Right lobe of liver (tissue), 6 donors: ENCODE results near the gene FBXW11. TPM values are rescaled to one million over a fixed set of nuclear protein-coding genes. Genes with fewer than 3 reads are reported as not detected.

Source experiments
- ATAC-seq, 4 donors: fragments of 200-7000 bp; cut with Tn5 transposase; one replicate each; pipeline ENCODE4 v1.9.1; 2020; ENCODE audit warnings: mild to moderate bottlenecking in 4 of 4, moderate library complexity in 4 of 4
- DNase-seq, 3 donors: peaks; one replicate each; pipeline ENCODE4 v3.0.0-alpha.2; 2020
- H3K27ac ChIP-seq, 3 donors: fragments of 200-600 bp; one replicate each; pipeline ENCODE4 v1.8.0; 2022
- H3K27me3 ChIP-seq, 2 donors: fragments of 200-600 bp; one replicate each; pipeline ENCODE4 v1.8.0; 2022
- H3K36me3 ChIP-seq, 4 donors: fragments of 200-600 bp; sonication (generic) in 1 of 4; one replicate each; pipeline versions ENCODE4 v1.5.1 to v1.8.0; 2017 to 2022; ENCODE audit warnings: control low read depth in 1 of 4
- H3K4me1 ChIP-seq, 4 donors: fragments of 200-600 bp; sonication (generic) in 1 of 4; one replicate each; pipeline versions ENCODE4 v1.5.1 to v1.8.0; 2017 to 2022; ENCODE audit warnings: control low read depth in 1 of 4
- H3K4me3 ChIP-seq, 3 donors: fragments of 200-600 bp; one replicate each; pipeline ENCODE4 v1.8.0; 2022
- H3K9me3 ChIP-seq, 4 donors: fragments of 200-600 bp; sonication (generic) in 1 of 4; one replicate each; pipeline versions ENCODE4 v1.5.1 to v1.8.0; 2017 to 2022; ENCODE audit warnings: control low read depth in 1 of 4
- POLR2A ChIP-seq: fragments of 450-650 bp; IDR thresholded peaks from one replicate; pipeline ENCODE4 v1.6.1; 2017; ENCODE audit warnings: antibody characterized with exemption, mild to moderate bottlenecking
- WGBS: methylation state at CpG from one replicate; pipeline ENCODE4 v1.1.6; 2018; ENCODE audit warnings: low coverage, low lambda C conversion rate; ENCODE audit not compliant: insufficient coverage; ENCODE audit errors: missing lambda C conversion rate; 5-methylcytosine and 5-hydroxymethylcytosine counted together
- intact Hi-C, 2 donors: fragments of 100-400 bp; cut with DNase I; formaldehyde crosslinking; loops; one replicate each; pipeline versions ENCODE4 v1.11.2 to v1.14.1; 2022
- total RNA-seq, 6 experiments: library from RNA; depleted of rRNA in 2 of 6; stranded (reverse); fragments of >200 nt in 2 of 6; fragmentation: NEBNext Ultra II Directional in 3 of 6; extraction: Animal tissue kit (Norgen Biotek cat#: 25700) in 3 of 6; gene quantifications; one replicate each; pipeline versions ENCODE4 v1.1.0 to v1.2.4, GENCODE V29; 2016 to 2023
- TF ChIP-seq, protein P1 (sequence below), 4 donors: fragments of 200-600 bp in 3 of 4; fragments of 450-650 bp in 1 of 4; IDR thresholded peaks; one replicate each; pipeline versions ENCODE4 v1.5.1 to v1.8.0; 2016 to 2022; ENCODE audit warnings: antibody characterized with exemption in 4 of 4, mild to moderate bottlenecking in 2 of 4
- donor health status: DM: no; HTN: yes; CAD: no.
- donor health status: DM: no; HTN: no; CAD: no.
- donor health status: DM: no; HTN: no; CAD: no.
- donor health status: DM: no; HTN: yes; CAD: no.
- donor health status: DM: no; HTN: yes; CAD: no.

FBXW11 gene
- total RNA-seq, 6 experiments from 2014 or later: 19.9 to 35.9 (median 28.4) TPM

DNA sequence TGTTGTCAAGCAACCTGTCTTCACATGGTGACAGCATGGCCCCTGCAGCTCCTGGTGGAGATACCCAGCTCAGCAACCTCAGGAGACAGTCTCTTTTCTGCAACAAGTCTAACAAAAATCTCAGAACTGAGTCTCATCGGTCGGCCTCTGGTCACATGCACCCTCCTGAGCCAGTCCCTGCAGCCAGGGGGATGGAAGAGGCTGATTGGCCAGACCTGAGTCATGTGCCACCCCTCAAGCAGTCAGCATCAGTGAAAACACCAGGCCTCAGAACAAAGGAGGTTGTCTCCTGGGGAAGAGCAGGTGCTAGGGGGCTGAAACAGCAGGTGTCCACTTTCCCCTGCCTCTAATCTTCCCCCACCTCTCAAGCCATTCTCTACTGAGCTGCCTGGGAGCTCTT is 166.4 kb downstream of the FBXW11 start:
- WGBS: 0% methylated on average over 1 of the region's 2 CpGs
- Histone ChIP-seq H3K4me3 (no peak overlapping the region), H3K9me3 (no peaks in the 10 kb centered on the region), H3K27me3 (no peaks in the 10 kb centered on the region), H3K36me3 (no peaks in the 10 kb centered on the region), H3K27ac (no peak overlapping the region), H3K4me1 (no peaks in the 10 kb centered on the region)
- intact Hi-C loops: no loop called here
- DNase-seq: no peak
- TF ChIP-seq, protein P1, sequence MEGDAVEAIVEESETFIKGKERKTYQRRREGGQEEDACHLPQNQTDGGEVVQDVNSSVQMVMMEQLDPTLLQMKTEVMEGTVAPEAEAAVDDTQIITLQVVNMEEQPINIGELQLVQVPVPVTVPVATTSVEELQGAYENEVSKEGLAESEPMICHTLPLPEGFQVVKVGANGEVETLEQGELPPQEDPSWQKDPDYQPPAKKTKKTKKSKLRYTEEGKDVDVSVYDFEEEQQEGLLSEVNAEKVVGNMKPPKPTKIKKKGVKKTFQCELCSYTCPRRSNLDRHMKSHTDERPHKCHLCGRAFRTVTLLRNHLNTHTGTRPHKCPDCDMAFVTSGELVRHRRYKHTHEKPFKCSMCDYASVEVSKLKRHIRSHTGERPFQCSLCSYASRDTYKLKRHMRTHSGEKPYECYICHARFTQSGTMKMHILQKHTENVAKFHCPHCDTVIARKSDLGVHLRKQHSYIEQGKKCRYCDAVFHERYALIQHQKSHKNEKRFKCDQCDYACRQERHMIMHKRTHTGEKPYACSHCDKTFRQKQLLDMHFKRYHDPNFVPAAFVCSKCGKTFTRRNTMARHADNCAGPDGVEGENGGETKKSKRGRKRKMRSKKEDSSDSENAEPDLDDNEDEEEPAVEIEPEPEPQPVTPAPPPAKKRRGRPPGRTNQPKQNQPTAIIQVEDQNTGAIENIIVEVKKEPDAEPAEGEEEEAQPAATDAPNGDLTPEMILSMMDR (IDR thresholded peaks at IDR 0.05): no peak
- TF ChIP-seq POLR2A: no peak
- no peak for ATAC-seq

DNA sequence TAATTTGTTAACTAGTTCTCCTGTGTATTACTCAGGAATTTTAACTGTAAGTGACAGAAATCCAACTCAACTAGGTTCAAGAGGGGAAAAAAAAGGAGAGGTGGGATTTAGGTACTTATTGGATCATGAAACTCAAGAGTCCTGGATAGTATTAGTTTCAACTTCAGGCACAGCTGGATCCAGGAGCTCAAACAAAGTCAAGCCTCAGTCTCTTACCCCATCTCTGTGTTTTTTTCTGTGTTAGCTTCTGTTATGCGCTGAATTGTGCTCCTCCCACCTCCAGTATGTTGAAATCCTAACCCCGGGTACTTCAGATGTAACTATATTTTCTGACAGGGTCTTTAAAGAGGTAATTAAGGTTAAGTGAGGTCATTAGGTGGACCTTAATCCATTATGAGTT is 167.3 kb downstream of the FBXW11 start:
- H3K27ac ChIP-seq: no peak overlapping the region
- H3K27me3 ChIP-seq: no peaks in the 10 kb centered on the region
- H3K4me1 ChIP-seq: no peaks in the 10 kb centered on the region
- intact Hi-C loops: no loop called here
- no peak for ATAC-seq
- 40% methylated on average over 2 of the region's 2 CpGs for WGBS
- TF ChIP-seq, protein P1 (IDR thresholded peaks at IDR 0.05): no peak
- no peak for TF ChIP-seq POLR2A
- no peak for DNase-seq
- no peaks in the 10 kb centered on the region for H3K36me3 ChIP-seq
- no peaks in the 10 kb centered on the region for H3K9me3 ChIP-seq
- H3K4me3 ChIP-seq: no peak overlapping the region

DNA sequence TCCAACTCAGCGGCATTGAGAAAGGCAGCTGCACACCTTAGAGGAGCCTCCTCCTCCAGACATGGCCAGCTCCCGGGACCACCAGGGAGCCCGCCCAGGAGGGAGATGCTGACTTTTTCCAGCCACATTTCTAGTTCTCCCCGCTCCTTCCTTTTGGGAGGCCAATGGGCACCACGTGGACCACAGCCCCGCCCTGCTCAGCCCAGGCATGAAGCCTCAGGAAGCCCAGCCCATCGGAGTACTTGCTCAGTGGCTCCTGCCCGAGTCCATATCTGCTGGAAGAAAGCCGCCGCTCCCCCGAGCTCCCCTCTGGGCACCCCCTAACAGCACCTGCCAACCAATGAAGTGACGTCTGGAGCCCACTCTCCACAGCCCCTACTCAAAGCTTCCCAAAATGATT is 168.4 kb downstream of the FBXW11 start:
- Histone ChIP-seq H3K36me3 (no peaks in the 10 kb centered on the region), H3K4me3 (no peak overlapping the region), H3K27me3 (no peaks in the 10 kb centered on the region), H3K4me1 (no peaks in the 10 kb centered on the region), H3K9me3 (no peaks in the 10 kb centered on the region), H3K27ac (no peak overlapping the region)
- TF ChIP-seq, protein P1 (IDR thresholded peaks at IDR 0.05): no peak
- TF ChIP-seq POLR2A: no peak
- 50% methylated on average over 2 of the region's 12 CpGs for WGBS
- DNase-seq (no peak), ATAC-seq (no peak)
- intact Hi-C loops: no loop called here

DNA sequence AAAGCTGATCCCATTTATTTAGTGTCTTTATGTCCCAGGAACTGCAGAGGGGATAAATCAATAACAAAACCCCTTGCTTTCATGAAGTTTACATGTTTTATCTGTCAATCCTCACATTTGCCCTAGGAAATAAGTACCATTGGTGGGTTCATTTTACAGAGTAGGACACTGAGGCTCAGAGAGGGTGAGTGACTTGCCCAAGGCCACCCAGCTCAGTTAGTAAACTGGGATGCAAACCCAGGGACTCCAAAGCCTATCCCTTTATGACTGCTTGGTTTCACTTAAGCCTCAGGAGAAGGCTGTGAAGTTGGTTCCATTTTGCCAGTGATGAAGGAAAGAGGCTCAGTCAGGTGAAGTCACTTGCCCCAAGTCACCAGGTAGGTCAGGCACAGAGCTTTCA is 168.9 kb downstream of the FBXW11 start:
- DNase-seq (no peak), ATAC-seq (no peak)
- H3K36me3 ChIP-seq: no peaks in the 10 kb centered on the region
- H3K4me1 ChIP-seq: no peaks in the 10 kb centered on the region
- H3K4me3 ChIP-seq: no peak overlapping the region
- no peaks in the 10 kb centered on the region for H3K27me3 ChIP-seq
- H3K9me3 ChIP-seq: no peaks in the 10 kb centered on the region
- no peak overlapping the region for H3K27ac ChIP-seq
- TF ChIP-seq, protein P1 (IDR thresholded peaks at IDR 0.05): no peak
- TF ChIP-seq POLR2A: no peak
- intact Hi-C loops: no loop called here

DNA sequence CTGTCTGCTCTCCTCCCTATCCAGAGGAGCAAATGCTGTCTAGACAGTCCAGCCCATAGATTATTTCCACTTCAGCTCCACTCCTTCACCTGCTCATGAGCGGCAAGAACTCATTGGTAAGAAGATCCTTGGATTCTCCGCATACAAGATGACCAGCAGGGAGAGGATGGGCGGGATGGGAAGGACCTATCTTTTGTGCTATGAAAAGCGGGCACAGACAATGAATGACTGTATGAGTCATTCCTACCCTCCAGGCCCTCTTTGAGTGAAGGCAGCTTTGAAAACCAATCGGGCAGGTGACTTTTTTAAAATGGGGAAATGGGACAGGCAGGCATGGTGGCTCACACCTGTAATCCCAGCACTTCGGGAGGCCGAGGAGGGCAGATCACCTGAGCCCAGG is 171.4 kb downstream of the FBXW11 start:
- Histone ChIP-seq H3K9me3 (no peaks in the 10 kb centered on the region), H3K27ac (no peak overlapping the region), H3K36me3 (no peaks in the 10 kb centered on the region), H3K4me1 (no peaks in the 10 kb centered on the region), H3K27me3 (no peaks in the 10 kb centered on the region), H3K4me3 (no peak overlapping the region)
- no peak for TF ChIP-seq POLR2A
- TF ChIP-seq, protein P1 (IDR thresholded peaks at IDR 0.05): no peak
- WGBS: 71% methylated on average over 7 of the region's 7 CpGs
- ATAC-seq (no peak), DNase-seq (no peak)
- intact Hi-C loops: no loop called here
